Measurements from ENCODE around the gene CDC20.
"Not testable (repeated sequence)": the region's sequence is repeated elsewhere in the genome, so short reads cannot be mapped to it uniquely, and the experiment has no call there.

Gene CDC20

GRCh38 chr1:43386676-43387075 is 27.9 kb downstream of the CDC20 start:
- DNase-seq: no peak

GRCh38 chr1:43387976-43388599 is 29.3 kb downstream of the CDC20 start:
- DNase-seq: peak; percentile 40

GRCh38 chr1:43388613-43389012 is 29.8 kb downstream of the CDC20 start:
- no peak for DNase-seq

- peak; percentile 99 for DNase-seq
Measured at GRCh38 chr1:43389326-43390313, 30.8 kb downstream of the CDC20 start, which contains the start of the genes MED8 and SZT2. Gene MED8 (minus strand): TSS chr1:43389800. CDS start chr1:43389764, 36 bp downstream. Gene SZT2 (plus strand): TSS chr1:43389899. CDS start chr1:43389969, 70 bp downstream.

- no peak for DNase-seq
Measured at GRCh38 chr1:43392702-43393101, 33.9 kb downstream of the CDC20 start.

GRCh38 chr1:43395523-43395922 is 36.7 kb downstream of the CDC20 start:
- DNase-seq: no peak

GRCh38 chr1:43396059-43396458 is 37.3 kb downstream of the CDC20 start:
- DNase-seq: no peak

- DNase-seq: no peak
Measured at GRCh38 chr1:43398227-43398626, 39.4 kb downstream of the CDC20 start.

GRCh38 chr1:43400441-43400840 is 41.7 kb downstream of the CDC20 start:
- DNase-seq: not testable (repeated sequence)

- DNase-seq: no peak
Measured at GRCh38 chr1:43402089-43402865, 43.5 kb downstream of the CDC20 start.

GRCh38 chr1:43404353-43404752 is 45.6 kb downstream of the CDC20 start:
- DNase-seq: no peak

- DNase-seq: no peak
Measured at GRCh38 chr1:43405219-43405875, 46.6 kb downstream of the CDC20 start.

- DNase-seq: no peak
Measured at GRCh38 chr1:43405876-43406234, 47.1 kb downstream of the CDC20 start.

GRCh38 chr1:43410571-43410970 is 51.8 kb downstream of the CDC20 start:
- DNase-seq: no peak
